ENCODE results near the gene ARHGAP6.
A peak's percentile ranks its signal among the peaks of the same experiment; 100 is the strongest.

The ARHGAP6 gene

GRCh38 chrX:11205796-11206195, 459.9 kb downstream of the ARHGAP6 start:
- DNase-seq (ENCODE audit: low read depth): no peak
- H3K4me3 ChIP-seq (ENCODE audit: low read depth, low read length): no peak overlapping the region
- TF ChIP-seq, protein P1, sequence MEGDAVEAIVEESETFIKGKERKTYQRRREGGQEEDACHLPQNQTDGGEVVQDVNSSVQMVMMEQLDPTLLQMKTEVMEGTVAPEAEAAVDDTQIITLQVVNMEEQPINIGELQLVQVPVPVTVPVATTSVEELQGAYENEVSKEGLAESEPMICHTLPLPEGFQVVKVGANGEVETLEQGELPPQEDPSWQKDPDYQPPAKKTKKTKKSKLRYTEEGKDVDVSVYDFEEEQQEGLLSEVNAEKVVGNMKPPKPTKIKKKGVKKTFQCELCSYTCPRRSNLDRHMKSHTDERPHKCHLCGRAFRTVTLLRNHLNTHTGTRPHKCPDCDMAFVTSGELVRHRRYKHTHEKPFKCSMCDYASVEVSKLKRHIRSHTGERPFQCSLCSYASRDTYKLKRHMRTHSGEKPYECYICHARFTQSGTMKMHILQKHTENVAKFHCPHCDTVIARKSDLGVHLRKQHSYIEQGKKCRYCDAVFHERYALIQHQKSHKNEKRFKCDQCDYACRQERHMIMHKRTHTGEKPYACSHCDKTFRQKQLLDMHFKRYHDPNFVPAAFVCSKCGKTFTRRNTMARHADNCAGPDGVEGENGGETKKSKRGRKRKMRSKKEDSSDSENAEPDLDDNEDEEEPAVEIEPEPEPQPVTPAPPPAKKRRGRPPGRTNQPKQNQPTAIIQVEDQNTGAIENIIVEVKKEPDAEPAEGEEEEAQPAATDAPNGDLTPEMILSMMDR (conservative IDR thresholded peaks at IDR 0.05; ENCODE audit: low read depth, low read length): no peak

GRCh38 chrX:11197671-11198070, 468.0 kb downstream of the ARHGAP6 start:
- TF ChIP-seq, protein P1 (conservative IDR thresholded peaks at IDR 0.05; ENCODE audit: low read depth, low read length): no peak
- no peak for DNase-seq (ENCODE audit: low read depth)
- no peak overlapping the region for H3K4me3 ChIP-seq (ENCODE audit: low read depth, low read length)

DNA sequence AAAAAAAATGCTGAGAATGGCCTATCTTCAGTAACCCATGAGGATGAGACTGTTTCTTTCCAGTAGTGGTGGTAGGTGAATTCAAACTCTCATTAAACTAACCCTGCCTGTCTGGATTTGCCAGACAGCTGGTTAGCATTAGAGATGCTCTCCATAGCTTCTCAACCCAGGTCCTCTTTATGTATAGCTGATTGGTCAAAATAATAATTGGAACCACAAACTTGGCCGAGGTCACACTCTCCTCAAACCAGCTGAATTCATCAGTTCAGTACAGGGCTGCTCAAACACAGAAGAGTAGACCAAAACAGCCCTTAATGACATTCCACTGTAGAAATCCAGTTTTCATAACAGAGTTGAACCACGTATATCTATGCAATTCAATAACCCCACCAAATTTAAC, 469.2 kb downstream of the ARHGAP6 start:
- TF ChIP-seq, protein P1 (conservative IDR thresholded peaks at IDR 0.05; ENCODE audit: low read depth, low read length): no peak
- no peak for DNase-seq (ENCODE audit: low read depth)
- H3K4me3 ChIP-seq (ENCODE audit: low read depth, low read length): no peak overlapping the region

- no peak overlapping the region for H3K4me3 ChIP-seq (ENCODE audit: low read depth, low read length)
- TF ChIP-seq, protein P1 (conservative IDR thresholded peaks at IDR 0.05; ENCODE audit: low read depth, low read length): no peak
- DNase-seq (ENCODE audit: low read depth): peak; percentile 24
Measured at GRCh38 chrX:11193035-11193469, 472.7 kb downstream of the ARHGAP6 start.

DNA sequence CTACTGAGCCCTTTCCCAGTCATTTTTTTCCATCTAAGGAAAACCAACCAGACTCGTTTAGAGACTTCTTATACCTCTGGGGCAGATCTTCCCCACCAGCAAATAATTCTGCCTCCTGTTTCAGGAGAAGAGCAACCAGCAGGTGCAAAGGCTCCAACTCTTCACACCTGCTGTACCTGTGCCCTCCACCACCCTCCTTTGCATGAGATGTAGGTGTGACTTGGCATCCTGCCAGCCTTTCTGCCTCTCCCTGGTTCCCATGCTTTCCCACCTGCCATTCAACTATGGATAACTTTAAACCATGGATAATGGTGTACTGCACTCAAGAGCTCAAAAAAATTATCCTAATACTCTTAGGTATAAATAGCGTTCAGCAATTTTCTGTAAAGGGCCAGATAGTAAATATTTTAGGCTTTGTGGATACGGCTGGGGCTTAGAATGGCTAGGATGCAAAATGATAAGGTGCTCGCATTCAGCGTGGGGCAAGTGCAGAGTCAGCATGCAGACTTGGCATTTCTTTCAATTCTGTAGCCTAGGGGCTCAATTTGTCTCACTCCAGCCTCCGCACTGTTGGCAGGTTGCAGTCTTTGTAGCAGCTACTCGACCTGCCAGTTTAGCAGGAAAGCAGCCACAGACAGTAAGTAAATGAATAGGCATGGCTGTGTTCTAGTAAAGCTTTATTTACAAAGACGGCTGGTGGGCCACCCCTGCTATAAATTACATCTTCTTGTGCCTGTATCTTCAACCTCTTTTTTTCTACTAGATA, 474.8 kb downstream of the ARHGAP6 start:
- no peak for DNase-seq (ENCODE audit: low read depth)
- TF ChIP-seq, protein P1 (conservative IDR thresholded peaks at IDR 0.05; ENCODE audit: low read depth, low read length): no peak
- H3K4me3 ChIP-seq (ENCODE audit: low read depth, low read length): no peak overlapping the region

GRCh38 chrX:11189097-11189496, 476.6 kb downstream of the ARHGAP6 start:
- no peak for DNase-seq (ENCODE audit: low read depth)
- TF ChIP-seq, protein P1 (conservative IDR thresholded peaks at IDR 0.05; ENCODE audit: low read depth, low read length): no peak
- no peak overlapping the region for H3K4me3 ChIP-seq (ENCODE audit: low read depth, low read length)

DNA sequence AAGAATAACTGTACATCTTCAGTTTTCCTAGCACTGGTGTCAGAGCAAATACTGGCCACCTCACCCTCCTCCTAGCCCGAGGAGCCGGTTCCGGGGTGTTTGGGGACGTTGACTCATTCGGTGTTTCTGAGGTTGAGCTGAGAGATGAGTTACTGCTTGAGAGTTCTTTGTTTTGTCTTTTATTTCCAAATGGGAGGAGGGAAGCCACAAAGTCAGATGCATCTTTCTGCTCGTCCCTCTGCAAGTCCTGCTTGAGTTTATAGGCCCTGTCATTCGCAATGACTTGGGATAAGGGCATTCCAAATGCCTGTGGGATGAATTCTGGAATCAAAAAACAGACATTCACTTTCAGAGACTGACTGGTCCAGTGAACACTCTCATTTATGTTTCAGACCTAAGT, 477.1 kb downstream of the ARHGAP6 start:
- TF ChIP-seq, protein P1 (conservative IDR thresholded peaks at IDR 0.05; ENCODE audit: low read depth, low read length): no peak
- DNase-seq (ENCODE audit: low read depth): peak; percentile 15
- H3K4me3 ChIP-seq (ENCODE audit: low read depth, low read length): no peak overlapping the region

All from choroid plexus epithelial cell (primary cell).